Stimulated activated naive CD8-positive, alpha-beta T cell treated with anti-CD3 and anti-CD28 coated beads, Interleukin-15, Interleukin-2, amounts not matched to agents 100 U/mL and 50 U/mL, for 24 hours (primary cell): ENCODE data around the gene DMAC2L.

Experiments used
- ATAC-seq: fragments of 150-1000 bp; cut with Tn5 transposase; one replicate; pipeline ENCODE4 v1.10.0; 2021
- DNase-seq: peaks from one replicate; pipeline ENCODE4 v3.0.0; 2021

Gene DMAC2L

GRCh38 chr14:50331596-50331995, 19.5 kb downstream of the DMAC2L start:
- no peak for DNase-seq
- ATAC-seq, result no peak

- ATAC-seq (no peak), DNase-seq (no peak)
These were observed 20.9 kb downstream of the DMAC2L start for GRCh38 chr14:50333014-50333509.

- no peak for ATAC-seq
These were observed 22.1 kb downstream of the DMAC2L start for GRCh38 chr14:50334211-50334610.

GRCh38 chr14:50335389-50335788, 23.3 kb downstream of the DMAC2L start:
- no peak for DNase-seq
- no peak for ATAC-seq

More at GRCh38 chr14:50334211-50334610, 22.1 kb downstream of the DMAC2L start:
- no peak for DNase-seq

GRCh38 chr14:50335989-50336824, 24.1 kb downstream of the DMAC2L start:
- no peak for ATAC-seq
- DNase-seq, result no peak

GRCh38 chr14:50338587-50338986, 26.5 kb downstream of the DMAC2L start:
- ATAC-seq, result no peak
- no peak for DNase-seq

GRCh38 chr14:50339178-50339804, 27.2 kb downstream of the DMAC2L start:
- no peak for DNase-seq

GRCh38 chr14:50340045-50340444, 27.9 kb downstream of the DMAC2L start:
- no peak for ATAC-seq
- no peak for DNase-seq

More at GRCh38 chr14:50339178-50339804, 27.2 kb downstream of the DMAC2L start:
- ATAC-seq, result no peak

- DNase-seq (no peak), ATAC-seq (no peak)
These were observed 28.8 kb downstream of the DMAC2L start for GRCh38 chr14:50340963-50341362.

- no peak for ATAC-seq
- peak; percentile 59 for DNase-seq
These were observed 30.3 kb downstream of the DMAC2L start for GRCh38 chr14:50342221-50343078.

GRCh38 chr14:50343434-50343833, 31.3 kb downstream of the DMAC2L start:
- no peak for ATAC-seq
- DNase-seq, result no peak

GRCh38 chr14:50344116-50344775, 32.1 kb downstream of the DMAC2L start:
- DNase-seq, result peak; percentile 73
- peak; percentile 100 for ATAC-seq

- DNase-seq (no peak), ATAC-seq (no peak)
These were observed 32.9 kb downstream of the DMAC2L start for GRCh38 chr14:50344876-50345563.

- ATAC-seq, result no peak
These were observed 33.8 kb downstream of the DMAC2L start for GRCh38 chr14:50345846-50346422.

GRCh38 chr14:50347521-50347920, 35.4 kb downstream of the DMAC2L start:
- no peak for ATAC-seq
- no peak for DNase-seq

More at GRCh38 chr14:50345846-50346422, 33.8 kb downstream of the DMAC2L start:
- DNase-seq, result no peak

- no peak for DNase-seq
- ATAC-seq, result no peak
These were observed 36.8 kb downstream of the DMAC2L start for GRCh38 chr14:50348933-50349332.

GRCh38 chr14:50350975-50351374, 38.9 kb downstream of the DMAC2L start:
- DNase-seq (no peak), ATAC-seq (no peak)

GRCh38 chr14:50352584-50352983, 40.5 kb downstream of the DMAC2L start:
- DNase-seq, result no peak
- ATAC-seq, result no peak

- no peak for ATAC-seq
- no peak for DNase-seq
These were observed 41.0 kb downstream of the DMAC2L start for GRCh38 chr14:50353126-50353525.

GRCh38 chr14:50354527-50354926, 42.4 kb downstream of the DMAC2L start:
- ATAC-seq (no peak), DNase-seq (no peak)

GRCh38 chr14:50355692-50356091, 43.6 kb downstream of the DMAC2L start:
- no peak for ATAC-seq
- DNase-seq, result no peak
